A549 (cell line): ENCODE results near the gene FMC1. TPM values are rescaled to one million over a fixed set of nuclear protein-coding genes. Genes with fewer than 3 reads are reported as not detected.

Source experiments
- ATAC-seq, 2 experiments: fragments of 200-7000 bp in 1 of 2; fragments of >200 bp in 1 of 2; cut with Nextera tagmentation in 1 of 2; cut with Tn5 transposase in 1 of 2; 3 replicates each; pipeline versions ENCODE4 v1.8.0 to v1.9.1; 2018 to 2020; ENCODE audit warnings: mild to moderate bottlenecking in 1 of 2, moderate library complexity in 1 of 2
- CTCF ChIA-PET: fragments of 300-600 bp; sonication (Branson Sonifier 250); formaldehyde crosslinking; extraction: SDS; loops from one replicate; lab custom pipeline; 2021; ENCODE audit warnings: antibody characterized with exemption, inconsistent platforms; lab: Yijun Ruan, JAX
- POLR2A ChIA-PET: fragments of 350-600 bp; formaldehyde crosslinking; extraction: SDS; loops from one replicate; lab custom pipeline; 2021; ENCODE audit warnings: antibody characterized with exemption, inconsistent platforms; lab: Yijun Ruan, JAX
- DNase-seq, 2 experiments: peaks; one replicate each; pipeline versions ENCODE4 v3.0.0 to v3.0.0-alpha.2; 2011 to 2016; ENCODE audit warnings: low read depth in 1 of 2, low spot score in 1 of 2
- FAIRE-seq: peaks from 2 replicates; lab custom pipeline; 2011; peaks lifted over from hg19 to GRCh38; lab: Jason Lieb, UNC
- H3K27ac ChIP-seq, 2 experiments: fragments of >200 bp; sonication (Bioruptor Twin); formaldehyde crosslinking; 3 replicates each; pipeline ENCODE4 v1.5.1; 2016 to 2017
- H3K4me1 ChIP-seq: fragments of >200 bp; sonication (Bioruptor Twin); formaldehyde crosslinking; 3 replicates; pipeline ENCODE4 v1.6.1; 2016
- H3K4me2 ChIP-seq: fragments of >200 bp; sonication (Bioruptor Twin); formaldehyde crosslinking; 3 replicates; pipeline ENCODE4 v1.6.1; 2016
- H3K4me3 ChIP-seq: fragments of >200 bp; sonication (Bioruptor Twin); formaldehyde crosslinking; 3 replicates; pipeline ENCODE4 v1.5.1; 2016
- H3K9me3 ChIP-seq: fragments of >200 bp; sonication (Bioruptor Twin); formaldehyde crosslinking; 3 replicates; pipeline ENCODE4 v1.6.1; 2016
- BCL3 ChIP-seq: fragments of >200 bp; sonication (Bioruptor Twin); formaldehyde crosslinking; IDR thresholded peaks from 3 replicates; pipeline ENCODE4 v1.6.1; 2016
- CHD4 ChIP-seq: fragments of 200-600 bp; sonication (generic); IDR thresholded peaks from 2 replicates; pipeline ENCODE4 v1.6.1; 2016; ENCODE audit warnings: antibody characterized with exemption, mild to moderate bottlenecking, borderline replicate concordance
- ESRRA ChIP-seq: fragments of 150-350 bp; IDR thresholded peaks from 2 replicates; pipeline ENCODE4 v1.6.1; 2014; ENCODE audit warnings: mild to moderate bottlenecking, low read length, borderline replicate concordance
- FOSB ChIP-seq: fragments of 250-450 bp; sonication (Bioruptor Pico); IDR thresholded peaks from 2 replicates; pipeline ENCODE4 v1.5.0; 2020; ENCODE audit warnings: mild to moderate bottlenecking, moderate library complexity
- FOXS1 ChIP-seq: fragments of 250-450 bp; sonication (Bioruptor Pico); IDR thresholded peaks from 2 replicates; pipeline ENCODE4 v1.5.0; 2020; ENCODE audit warnings: mild to moderate bottlenecking, moderate library complexity
- GATA3 ChIP-seq: IDR thresholded peaks from 2 replicates; pipeline ENCODE4 v1.6.1; 2012; ENCODE audit warnings: borderline replicate concordance
- HES2 ChIP-seq: fragments of >200 bp; sonication (Bioruptor Twin); formaldehyde crosslinking; IDR thresholded peaks from 2 replicates; pipeline ENCODE4 v1.6.1; 2016
- HMGXB4 ChIP-seq: fragments of 250-450 bp; sonication (Bioruptor Pico); IDR thresholded peaks from 2 replicates; pipeline ENCODE4 v1.5.0; 2021; ENCODE audit warnings: mild to moderate bottlenecking, moderate library complexity, borderline replicate concordance
- HOXA7 ChIP-seq: fragments of 250-450 bp; sonication (Bioruptor Pico); IDR thresholded peaks from 2 replicates; pipeline ENCODE4 v1.5.0; 2020; ENCODE audit warnings: mild to moderate bottlenecking, moderate library complexity
- JUN ChIP-seq, 2 experiments: fragments of >200 bp; sonication (Bioruptor Twin); formaldehyde crosslinking; IDR thresholded peaks; 2 replicates in 1 of 2; 3 replicates in 1 of 2; pipeline ENCODE4 v1.6.1; 2016 to 2017
- JUNB ChIP-seq: fragments of >200 bp; sonication (Bioruptor Twin); formaldehyde crosslinking; IDR thresholded peaks from 2 replicates; pipeline ENCODE4 v1.6.1; 2016
- KDM5A ChIP-seq: fragments of 200-600 bp; sonication (generic); IDR thresholded peaks from 2 replicates; pipeline ENCODE4 v1.6.1; 2016; ENCODE audit warnings: antibody characterized with exemption, mild to moderate bottlenecking
- MAFK ChIP-seq: fragments of 450-650 bp; IDR thresholded peaks from 2 replicates; pipeline ENCODE4 v1.6.1; 2014; ENCODE audit not compliant: partially characterized antibody
- MAZ ChIP-seq: fragments of 150-350 bp; IDR thresholded peaks from 2 replicates; pipeline ENCODE4 v1.6.1; 2014; ENCODE audit warnings: antibody characterized with exemption, low read depth, low read length, borderline replicate concordance
- NFE2L2 ChIP-seq: fragments of 150-350 bp; conservative IDR thresholded peaks from 2 replicates; pipeline ENCODE4 v1.6.1; 2014; ENCODE audit warnings: low read length
- PBX3 ChIP-seq: IDR thresholded peaks from 2 replicates; pipeline ENCODE4 v1.6.1; 2012
- PHF8 ChIP-seq: fragments of 200-600 bp; sonication (generic); IDR thresholded peaks from 2 replicates; pipeline ENCODE4 v1.6.1; 2016; ENCODE audit warnings: low read depth, mild to moderate bottlenecking, antibody characterized with exemption, moderate library complexity, borderline replicate concordance
- RCOR1 ChIP-seq: fragments of 150-350 bp; IDR thresholded peaks from 2 replicates; pipeline ENCODE4 v1.6.1; 2014; ENCODE audit warnings: antibody characterized with exemption, low read length, low read depth
- TP53 ChIP-seq: fragments of 250-450 bp; sonication (Bioruptor Pico); IDR thresholded peaks from 2 replicates; pipeline ENCODE4 v1.5.0; 2021; ENCODE audit warnings: mild to moderate bottlenecking, moderate library complexity
- USF2 ChIP-seq: fragments of 450-650 bp; IDR thresholded peaks from 2 replicates; pipeline ENCODE4 v1.6.1; 2014; ENCODE audit warnings: antibody characterized with exemption
- WGBS: methylation state at CpG from one replicate; pipeline ENCODE4 v1.1.6; 2017; ENCODE audit errors: missing lambda C conversion rate; 5-methylcytosine and 5-hydroxymethylcytosine counted together
- polyA plus RNA-seq, 4 experiments: library from polyadenylated mRNA; depleted of rRNA in 3 of 4; stranded (reverse); fragments of >200 nt; fragmentation: RNase III in 1 of 4; extraction: RNeasy Plus Mini Kit Qiagen cat#74134 plus additional on column Dnase treatment in 1 of 4; gene quantifications; 2 replicates in 3 of 4; 3 replicates in 1 of 4; pipeline ENCODE4 v1.2.3, GENCODE V29; 2011 to 2017

Gene FMC1
- polyA plus RNA-seq, 2 of the 4 experiments (the other 2 are of a cell fraction) = 20.5 to 21.1 TPM

- POLR2A ChIA-PET = interaction anchor here (0.6 to 1.9 kb wide), 2 partner anchors 13 to 18 kb away, joined by 3 to 18 read pairs; partner anchors contain the start of gene LUC7L2
- WGBS = 1% methylated on average over 9 of the region's 9 CpGs
Measured at GRCh38 chr7:139340808-139341057, 404 bp upstream of the FMC1 start.

GRCh38 chr7:139341776-139342226 lies 664 bp downstream of the FMC1 start:
- peaks cover 11% of the 10 kb centered on the region for H3K9me3 ChIP-seq
- POLR2A ChIA-PET = no interaction called here
- no peak for TF ChIP-seq PHF8
- no peak for TF ChIP-seq PBX3
- TF ChIP-seq ESRRA = no peak
- TF ChIP-seq MAFK = no peak
- TF ChIP-seq BCL3 = no peak
- TF ChIP-seq, all 56 proteins: peak for 0
- peak overlapping the region; percentile 83 for H3K4me3 ChIP-seq
- FAIRE-seq (no peak), DNase-seq (peak in 1 of 2 experiments; percentile 90), ATAC-seq (no peak)
- peak overlapping the region; percentile 94 to 98 for H3K27ac ChIP-seq
- WGBS = 2% methylated on average over 9 of the region's 9 CpGs
- H3K4me1 ChIP-seq = peaks cover 9% of the 10 kb centered on the region; the same call in 1 of the 3 replicates
- H3K4me2 ChIP-seq = peak overlapping the region; percentile 88
- CTCF ChIA-PET = no interaction called here

More at GRCh38 chr7:139340808-139341057, 404 bp upstream of the FMC1 start:
- FAIRE-seq = no peak
- peak overlapping the region; percentile 88 for H3K4me2 ChIP-seq
- peak overlapping the region; percentile 94 to 98 for H3K27ac ChIP-seq
- CTCF ChIA-PET = interaction anchor here (0.8 to 3.9 kb wide), 9 partner anchors 11 to 97 kb away, joined by 3 to 24 read pairs (median 5); no protein-coding TSS in a partner anchor
- ATAC-seq = no peak; a peak in 1 of 6 replicates
- H3K4me1 ChIP-seq = peaks cover 9% of the 10 kb centered on the region; the same call in 1 of the 3 replicates
- H3K9me3 ChIP-seq = peaks cover 11% of the 10 kb centered on the region
- TF ChIP-seq FOXS1 = peak; percentile 40; the same call in 1 of the 2 replicates
- no peak for TF ChIP-seq GATA3
- peak; percentile 73; the same call in 1 of the 2 replicates for TF ChIP-seq FOSB (CRISPR knock-in tag)
- TF ChIP-seq JUN (IDR thresholded peaks at IDR 0.05) = peak in 1 of 2 experiments; percentile 35; a peak in 1 of 5 replicates
- TF ChIP-seq MAFK = peak; percentile 64
- TF ChIP-seq KDM5A = no peak
- TF ChIP-seq HOXA7 = 0 out of 2 replicates have a peak, but pooled peaks have one; percentile 48
- no peak for TF ChIP-seq USF2
- no peak for DNase-seq
- H3K4me3 ChIP-seq = peak overlapping the region; percentile 83

- 94% methylated on average over 1 of the region's 1 CpG for WGBS
- Histone ChIP-seq H3K27ac (no peak overlapping the region), H3K4me3 (no peak overlapping the region), H3K9me3 (no peaks in the 10 kb centered on the region), H3K4me2 (no peak overlapping the region), H3K4me1 (peaks cover 9% of the 10 kb centered on the region; the same call in 1 of the 3 replicates)
- FAIRE-seq = no peak
- no peak for TF ChIP-seq CHD4
- TF ChIP-seq JUNB = no peak
- TF ChIP-seq TP53 = no peak
- no peak for TF ChIP-seq HES2
- no peak for TF ChIP-seq KDM5A
- no peak for TF ChIP-seq MAZ
- no peak for TF ChIP-seq GATA3
- TF ChIP-seq USF2 = no peak
- TF ChIP-seq NFE2L2 = no peak
- no peak for TF ChIP-seq HMGXB4 (CRISPR knock-in tag)
- no peak for TF ChIP-seq RCOR1
- DNase-seq = no peak
- POLR2A ChIA-PET = no interaction called here
- CTCF ChIA-PET = no interaction called here
- ATAC-seq = no peak
Measured at GRCh38 chr7:139345042-139345441, 3.9 kb downstream of the FMC1 start.
